ENCODE measurements around the gene STYXL1.

STYXL1 gene

DNA sequence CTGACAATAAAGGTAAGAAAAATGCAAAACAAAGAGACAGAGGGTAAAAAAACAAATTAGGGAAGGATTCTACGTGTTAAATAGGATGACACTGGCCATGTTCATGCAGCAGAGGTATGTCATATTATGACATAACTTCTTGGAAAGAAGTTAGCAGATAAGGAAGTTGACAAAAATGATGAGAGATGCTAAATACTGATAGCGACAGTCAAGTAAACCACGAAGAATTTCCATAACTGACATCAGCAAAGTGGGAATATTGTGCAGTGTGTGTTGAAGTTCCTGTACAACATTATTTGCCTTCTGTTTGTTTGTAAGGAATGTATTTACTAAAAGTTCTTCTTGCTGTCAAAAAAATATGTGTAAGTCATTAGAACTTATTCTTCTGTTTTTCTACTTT, 29.6 kb upstream of the STYXL1 start:
- Histone ChIP-seq H3K27ac (ENCODE audit: low read depth, low read length) (no peak overlapping the region), H3K36me3 (ENCODE audit: control insufficient read depth in 1 of 2, insufficient read depth in 2 of 2, low read length in 2 of 2) (no peaks in the 10 kb centered on the region), H3K9me3 (ENCODE audit: control insufficient read depth in 1 of 2, low read length in 2 of 2) (peaks cover 0 to 3% of the 10 kb centered on the region in 2 donors), H3K4me3 (ENCODE audit: low read depth in 1 of 2, low read length in 2 of 2) (no peak overlapping the region), H3K4me1 (ENCODE audit: control insufficient read depth in 1 of 2, insufficient read depth in 2 of 2, low read length in 2 of 2) (no peaks in the 10 kb centered on the region), H3K27me3 (ENCODE audit: control insufficient read depth in 1 of 2, insufficient read depth in 2 of 2, low read length in 2 of 2) (no peaks in the 10 kb centered on the region), H3K9ac (ENCODE audit: low read depth in 1 of 2, low read length in 2 of 2) (no peak overlapping the region)

DNA sequence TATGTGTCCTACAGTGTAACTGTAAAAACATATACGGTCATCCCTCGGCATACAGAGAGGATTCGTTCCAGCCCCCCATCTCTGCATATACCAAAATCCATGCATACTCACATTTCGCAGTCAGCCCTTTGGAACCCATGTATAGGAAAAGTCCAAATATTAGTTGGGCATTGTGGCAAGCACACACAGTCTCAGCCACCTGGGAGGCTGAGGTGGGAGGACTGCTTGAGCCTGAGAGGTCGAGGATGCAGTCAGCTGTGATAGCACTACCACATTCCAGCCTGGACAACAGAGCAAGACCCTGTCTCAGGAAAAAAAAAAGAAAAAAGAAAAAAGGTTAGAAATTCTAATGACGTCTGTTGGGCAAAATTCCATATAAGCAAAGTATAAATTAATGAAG, 29.2 kb upstream of the STYXL1 start:
- H3K27me3 ChIP-seq (ENCODE audit: control insufficient read depth in 1 of 2, insufficient read depth in 2 of 2, low read length in 2 of 2): no peaks in the 10 kb centered on the region
- H3K4me1 ChIP-seq (ENCODE audit: control insufficient read depth in 1 of 2, insufficient read depth in 2 of 2, low read length in 2 of 2): no peaks in the 10 kb centered on the region
- no peak overlapping the region for H3K27ac ChIP-seq (ENCODE audit: low read depth, low read length)
- H3K9ac ChIP-seq (ENCODE audit: low read depth in 1 of 2, low read length in 2 of 2): no peak overlapping the region
- no peaks in the 10 kb centered on the region for H3K36me3 ChIP-seq (ENCODE audit: control insufficient read depth in 1 of 2, insufficient read depth in 2 of 2, low read length in 2 of 2)
- H3K9me3 ChIP-seq (ENCODE audit: control insufficient read depth in 1 of 2, low read length in 2 of 2): peaks cover 0 to 3% of the 10 kb centered on the region in 2 donors
- no peak overlapping the region for H3K4me3 ChIP-seq (ENCODE audit: low read depth in 1 of 2, low read length in 2 of 2)

DNA sequence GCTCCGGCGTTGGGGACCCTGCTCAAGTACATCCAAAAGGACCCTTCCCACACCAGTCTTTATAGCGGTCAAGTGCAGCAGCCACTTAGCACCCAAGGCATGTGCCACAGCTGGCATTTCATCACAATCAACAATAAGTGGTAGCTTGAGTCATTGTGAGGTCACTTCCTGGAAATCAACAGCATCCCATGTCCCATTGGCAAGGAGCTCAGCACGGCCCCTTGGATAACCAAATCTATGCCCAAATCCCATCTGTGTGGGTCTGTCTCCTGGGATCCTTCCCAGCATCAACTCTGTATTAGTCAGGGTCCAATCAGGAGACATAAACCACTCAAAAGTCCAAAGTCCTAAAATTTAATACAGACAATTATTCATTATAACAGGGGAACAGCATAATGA, 27.2 kb upstream of the STYXL1 start:
- H3K27me3 ChIP-seq (ENCODE audit: control insufficient read depth in 1 of 2, insufficient read depth in 2 of 2, low read length in 2 of 2): no peaks in the 10 kb centered on the region
- H3K4me1 ChIP-seq (ENCODE audit: control insufficient read depth in 1 of 2, insufficient read depth in 2 of 2, low read length in 2 of 2): no peaks in the 10 kb centered on the region
- H3K4me3 ChIP-seq (ENCODE audit: low read depth in 1 of 2, low read length in 2 of 2): no peak overlapping the region
- H3K27ac ChIP-seq (ENCODE audit: low read depth, low read length): no peak overlapping the region
- H3K36me3 ChIP-seq (ENCODE audit: control insufficient read depth in 1 of 2, insufficient read depth in 2 of 2, low read length in 2 of 2): no peaks in the 10 kb centered on the region
- no peak overlapping the region for H3K9ac ChIP-seq (ENCODE audit: low read depth in 1 of 2, low read length in 2 of 2)
- peaks cover 0 to 3% of the 10 kb centered on the region in 2 donors for H3K9me3 ChIP-seq (ENCODE audit: control insufficient read depth in 1 of 2, low read length in 2 of 2)

DNA sequence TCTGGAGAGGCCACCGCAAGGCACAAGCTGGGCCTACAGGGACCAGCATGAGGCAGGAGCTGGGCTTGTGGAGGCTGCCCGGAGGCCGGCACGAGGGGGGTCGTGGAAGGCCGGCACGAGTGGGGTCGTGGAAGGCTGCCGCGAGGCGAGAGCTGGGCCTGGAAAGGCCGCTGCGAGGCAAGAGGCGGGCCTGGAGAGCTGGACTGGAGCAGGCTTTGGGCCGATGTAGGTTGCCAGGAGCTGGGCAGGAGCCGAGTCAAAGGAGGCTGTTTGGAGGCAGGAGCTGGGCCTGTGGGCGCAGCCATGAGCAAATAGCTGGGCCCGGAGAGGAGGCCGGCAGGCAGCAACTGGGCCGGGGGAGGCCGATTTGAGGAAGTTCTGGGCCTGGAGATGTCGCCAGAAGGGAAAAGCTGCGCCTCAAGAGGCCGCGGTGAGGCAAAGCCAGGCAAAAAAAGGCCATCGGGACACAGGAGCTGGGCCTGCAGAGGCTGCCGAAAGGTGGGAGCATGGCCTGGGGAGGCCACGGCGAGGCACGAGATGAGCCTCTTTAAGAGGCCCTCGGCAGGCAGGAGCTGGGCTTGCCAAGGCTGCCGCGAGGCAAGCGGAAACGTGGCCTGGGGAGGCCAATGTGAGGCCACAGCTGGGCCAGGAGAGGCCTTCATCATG, 26.6 kb upstream of the STYXL1 start:
- Histone ChIP-seq H3K9me3 (ENCODE audit: control insufficient read depth in 1 of 2, low read length in 2 of 2) (peaks cover 0 to 3% of the 10 kb centered on the region in 2 donors), H3K4me3 (ENCODE audit: low read depth in 1 of 2, low read length in 2 of 2) (no peak overlapping the region), H3K9ac (ENCODE audit: low read depth in 1 of 2, low read length in 2 of 2) (no peak overlapping the region), H3K36me3 (ENCODE audit: control insufficient read depth in 1 of 2, insufficient read depth in 2 of 2, low read length in 2 of 2) (no peaks in the 10 kb centered on the region), H3K27me3 (ENCODE audit: control insufficient read depth in 1 of 2, insufficient read depth in 2 of 2, low read length in 2 of 2) (no peaks in the 10 kb centered on the region), H3K27ac (ENCODE audit: low read depth, low read length) (no peak overlapping the region), H3K4me1 (ENCODE audit: control insufficient read depth in 1 of 2, insufficient read depth in 2 of 2, low read length in 2 of 2) (no peaks in the 10 kb centered on the region)

DNA sequence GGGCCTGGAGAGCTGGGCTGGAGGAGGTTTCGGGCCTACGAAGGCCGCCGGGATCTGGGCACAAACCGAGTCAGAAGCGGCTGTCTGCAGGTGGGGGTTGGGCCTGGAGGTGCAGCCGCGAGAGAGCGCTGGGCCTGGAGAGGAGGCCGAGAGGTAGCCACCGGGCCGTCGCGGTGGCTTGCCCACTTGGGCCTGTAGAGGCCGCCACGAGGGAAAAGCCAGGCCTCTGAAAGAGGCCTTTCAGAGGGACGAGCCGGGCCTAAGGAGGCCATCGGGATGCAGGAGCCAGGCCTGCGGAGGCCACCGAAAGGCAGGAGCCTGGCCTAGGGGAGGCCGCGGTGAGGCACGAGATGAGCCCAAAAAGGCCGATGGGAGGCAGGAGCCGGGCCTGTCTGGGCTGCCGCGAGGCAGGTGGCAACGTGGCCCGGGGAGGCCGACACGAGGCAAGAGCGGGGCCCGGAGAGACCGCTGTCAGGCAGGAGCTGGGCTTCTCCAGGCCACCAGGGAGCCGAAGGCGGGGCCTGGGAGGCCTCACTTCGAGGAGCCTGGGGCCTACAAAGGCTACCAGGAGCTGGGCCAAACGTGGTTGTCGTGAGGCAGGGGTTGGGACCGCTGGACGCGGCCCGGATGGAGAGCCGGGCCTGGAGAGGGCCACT, 25.7 kb upstream of the STYXL1 start:
- no peaks in the 10 kb centered on the region for H3K4me1 ChIP-seq (ENCODE audit: control insufficient read depth in 1 of 2, insufficient read depth in 2 of 2, low read length in 2 of 2)
- H3K36me3 ChIP-seq (ENCODE audit: control insufficient read depth in 1 of 2, insufficient read depth in 2 of 2, low read length in 2 of 2): no peaks in the 10 kb centered on the region
- no peak overlapping the region for H3K4me3 ChIP-seq (ENCODE audit: low read depth in 1 of 2, low read length in 2 of 2)
- H3K9me3 ChIP-seq (ENCODE audit: control insufficient read depth in 1 of 2, low read length in 2 of 2): peaks cover 0 to 3% of the 10 kb centered on the region in 2 donors
- no peak overlapping the region for H3K9ac ChIP-seq (ENCODE audit: low read depth in 1 of 2, low read length in 2 of 2)
- H3K27ac ChIP-seq (ENCODE audit: low read depth, low read length): no peak overlapping the region
- no peaks in the 10 kb centered on the region for H3K27me3 ChIP-seq (ENCODE audit: control insufficient read depth in 1 of 2, insufficient read depth in 2 of 2, low read length in 2 of 2)

DNA sequence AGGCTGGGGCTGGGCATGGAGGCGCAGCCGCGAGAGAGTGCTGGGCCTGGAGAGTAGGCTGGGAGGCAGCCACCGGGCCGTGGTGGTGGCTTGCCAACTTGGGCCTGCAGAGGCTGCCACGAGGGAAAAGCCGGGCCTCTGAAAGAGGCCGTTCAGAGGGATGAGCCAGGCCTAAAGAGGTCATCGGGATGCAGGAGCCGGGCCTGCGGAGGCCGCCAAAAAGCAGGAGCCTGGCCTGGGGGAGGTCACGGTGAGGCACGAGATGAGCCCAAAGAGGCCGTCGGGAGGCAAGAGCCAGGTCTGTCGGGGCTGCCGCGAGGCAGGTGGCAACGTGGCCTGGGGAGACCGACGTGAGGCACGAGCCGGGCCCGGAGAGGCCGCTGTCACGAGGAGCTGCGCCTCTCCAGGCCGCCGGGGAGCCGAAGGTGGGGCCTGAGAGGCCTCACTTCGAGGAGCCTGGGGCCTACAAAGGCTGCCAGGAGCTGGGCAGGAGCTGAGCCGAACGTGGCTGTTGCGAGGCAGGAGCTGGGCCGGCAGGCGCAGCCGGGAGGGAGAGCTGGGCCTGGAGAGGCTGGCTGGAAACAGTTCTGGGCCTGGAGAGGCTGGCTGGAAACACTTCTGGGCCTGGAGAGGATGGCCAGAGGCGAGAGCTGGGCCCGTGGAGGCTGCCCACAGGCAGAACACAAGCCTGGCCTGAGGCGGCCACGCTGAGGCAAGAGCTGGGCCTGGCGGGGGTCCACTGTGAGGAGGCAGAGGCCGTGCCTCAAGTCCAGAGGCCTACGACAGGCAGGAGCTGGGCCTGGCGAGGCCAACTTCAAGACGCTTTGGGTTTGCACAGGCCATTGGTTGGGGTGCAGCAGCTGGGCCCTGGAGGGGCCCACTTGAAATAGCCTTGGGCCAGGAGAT, 24.7 kb upstream of the STYXL1 start:
- Histone ChIP-seq H3K27me3 (ENCODE audit: control insufficient read depth in 1 of 2, insufficient read depth in 2 of 2, low read length in 2 of 2) (no peaks in the 10 kb centered on the region), H3K9ac (ENCODE audit: low read depth in 1 of 2, low read length in 2 of 2) (no peak overlapping the region), H3K36me3 (ENCODE audit: control insufficient read depth in 1 of 2, insufficient read depth in 2 of 2, low read length in 2 of 2) (peaks cover 0 to 3% of the 10 kb centered on the region in 2 donors), H3K27ac (ENCODE audit: low read depth, low read length) (no peak overlapping the region), H3K9me3 (ENCODE audit: control insufficient read depth in 1 of 2, low read length in 2 of 2) (peaks cover 0 to 3% of the 10 kb centered on the region in 2 donors), H3K4me1 (ENCODE audit: control insufficient read depth in 1 of 2, insufficient read depth in 2 of 2, low read length in 2 of 2) (no peaks in the 10 kb centered on the region), H3K4me3 (ENCODE audit: low read depth in 1 of 2, low read length in 2 of 2) (no peak overlapping the region)

DNA sequence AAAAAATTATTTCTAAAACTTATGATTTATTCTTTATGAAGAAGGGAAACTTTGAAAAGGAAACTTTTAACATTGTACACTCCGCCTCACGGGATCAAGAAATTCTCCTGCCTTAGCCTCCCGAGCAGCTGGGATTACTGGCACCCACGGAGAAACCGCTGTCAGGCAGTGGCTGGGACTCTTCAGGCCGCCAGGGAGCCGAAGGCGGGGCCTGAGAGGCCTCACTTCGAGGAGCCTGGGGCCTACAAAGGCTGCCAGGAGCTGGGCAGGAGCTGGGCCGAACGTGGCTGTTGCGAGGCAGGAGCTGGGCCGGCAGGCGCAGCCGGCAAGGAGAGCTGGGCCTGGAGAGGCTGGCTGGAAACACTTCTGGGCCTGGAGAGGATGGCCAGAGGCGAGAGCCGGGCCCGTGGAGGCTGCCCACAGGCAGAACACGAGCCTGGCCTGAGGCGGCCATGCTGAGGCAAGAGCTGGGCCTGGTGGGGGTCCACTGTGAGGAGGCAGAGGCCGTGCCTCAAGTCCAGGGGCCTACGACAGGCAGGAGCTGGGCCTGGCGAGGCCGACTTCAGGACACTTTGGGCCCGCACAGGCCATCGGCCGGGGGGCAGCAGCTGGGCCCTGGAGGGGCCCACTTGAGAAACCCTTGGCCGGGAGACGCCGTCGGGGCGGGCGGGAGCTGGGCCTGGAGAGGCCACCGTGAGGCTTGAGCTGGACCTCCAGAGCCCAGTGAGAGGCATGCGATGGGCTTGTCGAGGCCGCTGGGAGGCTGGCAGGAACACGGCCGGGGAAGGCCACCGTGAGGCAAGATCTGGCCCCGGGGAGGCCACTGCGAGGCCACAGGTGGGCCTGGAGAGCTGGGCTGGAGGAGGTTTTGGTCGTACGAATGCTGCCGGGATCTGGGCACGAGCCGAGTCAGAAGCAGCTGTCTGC, 23.8 kb upstream of the STYXL1 start:
- Histone ChIP-seq H3K9me3 (ENCODE audit: control insufficient read depth in 1 of 2, low read length in 2 of 2) (peaks cover 0 to 3% of the 10 kb centered on the region in 2 donors), H3K9ac (ENCODE audit: low read depth in 1 of 2, low read length in 2 of 2) (no peak overlapping the region), H3K27me3 (ENCODE audit: control insufficient read depth in 1 of 2, insufficient read depth in 2 of 2, low read length in 2 of 2) (no peaks in the 10 kb centered on the region), H3K36me3 (ENCODE audit: control insufficient read depth in 1 of 2, insufficient read depth in 2 of 2, low read length in 2 of 2) (peaks cover 5 to 12% of the 10 kb centered on the region in 2 donors), H3K4me3 (ENCODE audit: low read depth in 1 of 2, low read length in 2 of 2) (no peak overlapping the region), H3K4me1 (ENCODE audit: control insufficient read depth in 1 of 2, insufficient read depth in 2 of 2, low read length in 2 of 2) (no peaks in the 10 kb centered on the region), H3K27ac (ENCODE audit: low read depth, low read length) (no peak overlapping the region)

DNA sequence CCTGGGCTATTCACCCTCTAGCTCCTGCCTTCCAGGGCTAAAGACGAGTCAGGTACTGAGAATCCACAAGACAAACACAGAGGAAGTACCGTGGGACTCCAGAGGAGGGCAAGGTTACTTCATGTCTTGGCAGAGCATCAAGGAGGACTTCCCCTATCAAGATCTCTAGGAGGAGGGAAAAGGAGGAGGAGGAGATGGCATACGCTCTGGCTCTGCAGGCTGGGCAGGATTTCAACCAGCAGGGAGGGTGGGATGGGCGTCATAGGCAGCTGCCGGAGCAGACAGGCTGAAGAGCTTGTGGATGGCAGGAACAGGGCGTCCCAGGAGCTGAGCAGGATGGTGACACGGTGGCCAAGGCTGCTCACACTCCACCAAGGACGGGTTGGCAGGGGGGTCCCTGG, 21.4 kb upstream of the STYXL1 start:
- Histone ChIP-seq H3K27ac (ENCODE audit: low read depth, low read length) (no peak overlapping the region), H3K4me3 (ENCODE audit: low read depth in 1 of 2, low read length in 2 of 2) (no peak overlapping the region)

DNA sequence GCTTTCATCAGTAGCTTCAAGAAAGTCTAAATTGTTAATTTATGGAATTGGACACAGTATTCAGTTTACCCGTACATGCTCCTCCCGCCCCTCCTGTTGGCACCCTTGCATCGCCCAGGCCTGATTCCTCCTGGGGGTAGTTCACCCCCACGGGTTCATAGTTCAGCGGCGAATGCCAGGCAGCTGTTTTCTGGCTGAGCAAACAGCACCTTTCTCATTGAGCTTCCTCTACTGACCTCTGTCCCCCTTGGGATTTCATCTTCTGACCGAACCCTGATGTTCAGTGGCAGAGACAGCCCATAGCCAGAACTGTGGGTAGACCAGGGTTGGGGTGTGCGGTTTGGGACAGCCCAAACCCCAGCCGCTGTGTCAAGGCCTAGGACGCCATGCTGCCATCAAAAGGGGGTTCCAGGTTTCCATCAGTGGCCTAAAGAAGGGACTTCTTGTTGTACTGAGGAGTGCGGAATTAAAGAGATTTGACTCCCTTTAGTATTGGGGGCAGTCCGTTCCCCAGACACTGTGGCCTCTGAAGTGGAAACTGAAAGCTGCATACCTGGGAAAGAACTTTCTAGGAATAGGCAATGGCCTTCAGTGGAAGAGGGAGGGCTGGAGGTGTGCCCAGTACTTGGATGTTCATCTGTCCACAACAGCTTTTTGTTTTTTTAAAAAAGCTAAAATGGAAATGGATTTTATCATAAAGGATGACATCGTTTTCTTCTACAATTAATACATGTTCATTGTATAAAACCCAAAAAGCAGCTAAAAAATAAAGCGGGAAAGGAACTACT, 19.1 kb upstream of the STYXL1 start:
- H3K36me3 ChIP-seq (ENCODE audit: control insufficient read depth in 1 of 2, insufficient read depth in 2 of 2, low read length in 2 of 2): peaks cover 34 to 54% of the 10 kb centered on the region in 2 donors
- H3K9ac ChIP-seq (ENCODE audit: low read depth in 1 of 2, low read length in 2 of 2): no peak overlapping the region
- peaks cover 4 to 5% of the 10 kb centered on the region in 2 donors for H3K4me1 ChIP-seq (ENCODE audit: control insufficient read depth in 1 of 2, insufficient read depth in 2 of 2, low read length in 2 of 2)
- no peaks in the 10 kb centered on the region for H3K27me3 ChIP-seq (ENCODE audit: control insufficient read depth in 1 of 2, insufficient read depth in 2 of 2, low read length in 2 of 2)
- no peak overlapping the region for H3K4me3 ChIP-seq (ENCODE audit: low read depth in 1 of 2, low read length in 2 of 2)
- no peak overlapping the region for H3K27ac ChIP-seq (ENCODE audit: low read depth, low read length)
- no peaks in the 10 kb centered on the region for H3K9me3 ChIP-seq (ENCODE audit: control insufficient read depth in 1 of 2, low read length in 2 of 2)

More for the DNA sequence above, 21.4 kb upstream of the STYXL1 start:
- no peaks in the 10 kb centered on the region for H3K4me1 ChIP-seq (ENCODE audit: control insufficient read depth in 1 of 2, insufficient read depth in 2 of 2, low read length in 2 of 2)
- H3K27me3 ChIP-seq (ENCODE audit: control insufficient read depth in 1 of 2, insufficient read depth in 2 of 2, low read length in 2 of 2): no peaks in the 10 kb centered on the region
- H3K9me3 ChIP-seq (ENCODE audit: control insufficient read depth in 1 of 2, low read length in 2 of 2): no peaks in the 10 kb centered on the region
- peaks cover 29 to 36% of the 10 kb centered on the region in 2 donors for H3K36me3 ChIP-seq (ENCODE audit: control insufficient read depth in 1 of 2, insufficient read depth in 2 of 2, low read length in 2 of 2)
- no peak overlapping the region for H3K9ac ChIP-seq (ENCODE audit: low read depth in 1 of 2, low read length in 2 of 2)

Measured in duodenal mucosa (tissue), 2 donors.